CD4-positive, alpha-beta T cell (primary cell): ENCODE data around the gene FBRS. TPM values are rescaled to one million over a fixed set of nuclear protein-coding genes. Genes with fewer than 3 reads are reported as not detected.
A peak's percentile ranks its signal among the peaks of the same experiment; 100 is the strongest.

Source experiments
- ATAC-seq: fragments of 200-7000 bp; cut with Tn5 transposase; one replicate; pipeline ENCODE4 v1.10.0; 2022; ENCODE audit warnings: mild to moderate bottlenecking; ENCODE audit not compliant: poor library complexity
- CTCF ChIA-PET: fragments of 350-600 bp; sonication (Branson Sonifier 250); formaldehyde crosslinking; loops from one replicate; lab custom pipeline; 2021; ENCODE audit warnings: antibody characterized with exemption, inconsistent platforms; lab: Charles Lee
- POLR2A ChIA-PET: fragments of 350-600 bp; sonication (Branson Sonifier 250); formaldehyde crosslinking; loops from one replicate; lab custom pipeline; 2021; ENCODE audit warnings: antibody characterized with exemption, inconsistent platforms; lab: Charles Lee
- DNase-seq, 14 experiments: peaks; one replicate each; pipeline ENCODE4 v3.0.0-alpha.2; 2013 to 2020; ENCODE audit warnings: mixed read lengths in 2 of 14
- H3K27ac ChIP-seq, 2 donors: one replicate each; pipeline versions ENCODE4 v1.5.1 to v1.7.0; 2013; ENCODE audit warnings: low read length in 2 of 2, low read depth in 1 of 2, mild to moderate bottlenecking in 1 of 2
- H3K27me3 ChIP-seq, 2 experiments: 1 replicate in 1 of 2; 2 replicates in 1 of 2; pipeline versions ENCODE4 v1.6.1 to v1.7.0; 2013; ENCODE audit warnings: low read length in 2 of 2, control low read depth in 1 of 2, mild to moderate bottlenecking in 1 of 2, moderate library complexity in 1 of 2; ENCODE audit not compliant: insufficient read depth in 2 of 2, control insufficient read depth in 1 of 2
- H3K36me3 ChIP-seq: one replicate; pipeline ENCODE4 v1.6.1; 2013; ENCODE audit warnings: low read length, control low read depth; ENCODE audit not compliant: insufficient read depth
- H3K4me1 ChIP-seq: one replicate; pipeline ENCODE4 v1.6.1; 2013; ENCODE audit warnings: low read length, control low read depth; ENCODE audit not compliant: insufficient read depth
- H3K4me3 ChIP-seq: one replicate; pipeline ENCODE4 v1.5.1; 2013; ENCODE audit warnings: mild to moderate bottlenecking, low read length, moderate library complexity
- H3K9me3 ChIP-seq, 2 experiments: 1 replicate in 1 of 2; 2 replicates in 1 of 2; pipeline versions ENCODE4 v1.6.1 to v1.7.0; 2013; ENCODE audit warnings: low read length in 2 of 2, mild to moderate bottlenecking in 2 of 2, control low read depth in 1 of 2, moderate library complexity in 1 of 2; ENCODE audit not compliant: control insufficient read depth in 1 of 2, insufficient read depth in 1 of 2
- H3K27ac Mint-ChIP-seq: one replicate; pipeline ENCODE4 v1.8.0; 2020; ENCODE audit warnings: mixed read lengths
- H3K27me3 Mint-ChIP-seq: one replicate; pipeline ENCODE4 v1.8.0; 2021; ENCODE audit warnings: mixed read lengths
- H3K36me3 Mint-ChIP-seq: one replicate; pipeline ENCODE4 v1.8.0; 2021; ENCODE audit warnings: low read depth, mixed read lengths
- H3K4me1 Mint-ChIP-seq: one replicate; pipeline ENCODE4 v1.8.0; 2021; ENCODE audit warnings: low read depth, mixed read lengths
- H3K4me3 Mint-ChIP-seq: one replicate; pipeline ENCODE4 v1.8.0; 2020; ENCODE audit warnings: mild to moderate bottlenecking, mixed read lengths
- H3K9me3 Mint-ChIP-seq: one replicate; pipeline ENCODE4 v1.8.0; 2020; ENCODE audit warnings: mixed read lengths
- intact Hi-C, 2 experiments: fragments of 100-400 bp; cut with DNase I in 1 of 2; cut with micrococcal nuclease in 1 of 2; formaldehyde crosslinking; loops; one replicate each; pipeline versions ENCODE4 v1.15.1 to v1.9.0; 2023 to 2025; cut with DNase I, micrococcal nuclease
- total RNA-seq, 174 experiments: library from RNA in 2 of 174; stranded (reverse) in 2 of 174; gene quantifications; one replicate each; pipeline ENCODE4 v1.2.3 and lab custom pipeline; 2021 to 2026
- TF ChIP-seq, protein P1 (sequence below): fragments of 200-600 bp; IDR thresholded peaks from one replicate; pipeline ENCODE4 v1.8.0; 2022; ENCODE audit warnings: antibody characterized with exemption, mild to moderate bottlenecking

FBRS gene
- total RNA-seq, 2 experiments from 2014 or later = 162 to 163 TPM

DNA sequence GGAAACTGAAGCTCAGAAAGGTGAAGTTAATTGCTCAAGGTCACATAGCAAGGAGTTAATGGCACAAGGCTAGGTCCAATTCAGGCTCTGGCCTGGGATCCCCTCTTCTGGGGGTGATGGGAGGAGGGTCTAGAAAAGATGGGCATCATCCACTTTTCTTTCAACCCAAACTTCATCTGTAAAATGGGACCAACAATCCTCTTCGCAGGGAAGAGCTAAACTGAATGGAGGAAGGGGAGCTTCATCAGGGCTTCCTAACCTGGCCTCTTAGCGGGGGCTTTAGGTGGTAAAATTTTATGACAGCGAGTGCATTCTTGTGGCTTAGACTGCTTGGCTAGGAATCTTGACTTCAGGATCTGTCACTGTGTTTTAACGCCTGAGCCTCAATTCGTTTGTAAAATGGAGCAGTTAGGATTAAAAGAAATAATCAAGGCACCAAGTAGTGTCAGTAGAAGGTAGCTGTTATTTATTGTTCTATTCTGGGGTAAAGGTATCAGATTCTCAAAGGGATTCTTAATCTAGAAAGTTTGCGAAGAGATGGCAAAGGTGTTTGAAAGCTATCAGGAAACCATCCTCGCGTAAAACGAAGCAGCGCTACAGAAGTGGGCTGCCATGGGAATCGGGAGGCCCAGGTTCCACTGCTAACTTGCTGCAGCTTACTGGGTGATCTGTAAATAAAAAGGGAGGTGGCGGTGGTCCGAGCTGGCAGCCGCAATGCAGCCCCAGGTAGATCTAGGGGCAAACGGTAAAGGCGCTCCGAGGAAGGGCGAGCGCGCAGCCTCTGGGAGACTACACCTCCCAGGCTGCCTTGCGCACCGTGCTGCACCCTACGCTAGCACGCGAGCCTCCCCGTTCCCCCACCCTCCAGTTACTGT lies 39.3 kb downstream of the FBRS start:
- H3K4me1 ChIP-seq = peaks cover 40% of the 10 kb centered on the region
- DNase-seq (no peak), ATAC-seq (peak; percentile 83)
- Mint-ChIP-seq H3K27ac (peak overlapping the region; percentile 100), H3K4me1 (peaks cover 40% of the 10 kb centered on the region), H3K4me3 (peak overlapping the region; percentile 98), H3K27me3 (no peaks in the 10 kb centered on the region), H3K9me3 (no peaks in the 10 kb centered on the region), H3K36me3 (peaks cover 39% of the 10 kb centered on the region)
- H3K4me3 ChIP-seq = peak overlapping the region; percentile 97
- no peaks in the 10 kb centered on the region for H3K27me3 ChIP-seq
- peaks cover 21% of the 10 kb centered on the region for H3K36me3 ChIP-seq
- intact Hi-C loops = loop anchor here (1.0 to 10.0 kb wide), 10 partner anchors 39 to 703 kb away; partner anchors contain the start of genes FBRS (in 2 of the 2), HIRIP3 (in 1 of the 2), INO80E (in 1 of the 2) and PHKG2 (in 1 of the 2)
- CTCF ChIA-PET = interaction anchor here (0.6 to 2.2 kb wide), 4 partner anchors 39 to 608 kb away, joined by 3 to 16 read pairs (median 10); partner anchors contain the start of genes FBRS and PRR14
- H3K9me3 ChIP-seq = no peaks in the 10 kb centered on the region
- H3K27ac ChIP-seq = peak overlapping the region; percentile 100
- TF ChIP-seq, protein P1, sequence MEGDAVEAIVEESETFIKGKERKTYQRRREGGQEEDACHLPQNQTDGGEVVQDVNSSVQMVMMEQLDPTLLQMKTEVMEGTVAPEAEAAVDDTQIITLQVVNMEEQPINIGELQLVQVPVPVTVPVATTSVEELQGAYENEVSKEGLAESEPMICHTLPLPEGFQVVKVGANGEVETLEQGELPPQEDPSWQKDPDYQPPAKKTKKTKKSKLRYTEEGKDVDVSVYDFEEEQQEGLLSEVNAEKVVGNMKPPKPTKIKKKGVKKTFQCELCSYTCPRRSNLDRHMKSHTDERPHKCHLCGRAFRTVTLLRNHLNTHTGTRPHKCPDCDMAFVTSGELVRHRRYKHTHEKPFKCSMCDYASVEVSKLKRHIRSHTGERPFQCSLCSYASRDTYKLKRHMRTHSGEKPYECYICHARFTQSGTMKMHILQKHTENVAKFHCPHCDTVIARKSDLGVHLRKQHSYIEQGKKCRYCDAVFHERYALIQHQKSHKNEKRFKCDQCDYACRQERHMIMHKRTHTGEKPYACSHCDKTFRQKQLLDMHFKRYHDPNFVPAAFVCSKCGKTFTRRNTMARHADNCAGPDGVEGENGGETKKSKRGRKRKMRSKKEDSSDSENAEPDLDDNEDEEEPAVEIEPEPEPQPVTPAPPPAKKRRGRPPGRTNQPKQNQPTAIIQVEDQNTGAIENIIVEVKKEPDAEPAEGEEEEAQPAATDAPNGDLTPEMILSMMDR = no peak
- POLR2A ChIA-PET = interaction anchor here (0.7 to 6.8 kb wide), 11 partner anchors 38 to 632 kb away, joined by 3 to 82 read pairs (median 4); partner anchors contain the start of genes ALDOA, DCTPP1, FBRS and PHKG2

DNA sequence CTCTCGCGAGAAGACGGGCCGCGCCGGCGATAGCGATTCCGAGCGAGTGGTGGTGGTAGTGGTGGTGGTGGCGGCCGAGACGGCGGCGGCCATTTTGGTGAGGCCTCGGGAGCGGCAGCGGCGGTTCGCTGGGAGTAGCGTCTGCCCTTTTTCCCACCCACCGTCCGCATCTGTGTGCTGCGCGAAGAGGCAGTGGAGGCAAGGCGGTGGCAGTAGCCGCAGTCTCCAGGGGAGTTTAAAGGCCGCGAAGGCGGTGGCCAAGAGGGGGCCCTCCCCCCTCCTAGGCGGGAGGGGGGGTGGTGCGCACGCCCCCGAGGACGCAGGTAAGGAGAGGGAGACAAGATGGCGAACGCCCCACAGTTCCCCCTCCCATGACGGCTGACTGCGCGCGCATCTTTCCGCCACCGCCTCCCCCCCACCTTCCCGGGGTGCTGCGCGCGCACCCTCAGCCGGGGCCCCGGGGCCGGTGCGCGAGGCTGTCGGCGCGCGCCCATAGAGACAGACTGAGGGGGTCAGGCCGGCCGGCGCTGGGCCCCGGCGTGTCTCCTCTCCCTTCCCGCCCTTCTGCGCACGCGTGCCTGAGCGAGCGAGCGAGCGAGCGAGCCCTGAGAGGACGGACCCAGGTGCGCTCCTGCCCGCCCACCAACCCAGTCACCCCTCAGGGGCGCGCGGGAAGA lies 40.0 kb downstream of the FBRS start:
- CTCF ChIA-PET = interaction anchor here (1.3 to 2.2 kb wide), 3 partner anchors 39 to 70 kb away, joined by 5 to 16 read pairs (median 14); partner anchors contain the start of genes FBRS and PRR14
- peak overlapping the region; percentile 97 for H3K4me3 ChIP-seq

More for the DNA sequence above, 40.0 kb downstream of the FBRS start:
- Histone ChIP-seq H3K9me3 (no peaks in the 10 kb centered on the region), H3K36me3 (peaks cover 29% of the 10 kb centered on the region), H3K4me1 (peaks cover 38% of the 10 kb centered on the region), H3K27me3 (no peaks in the 10 kb centered on the region), H3K27ac (peak overlapping the region; percentile 100)
- peak; percentile 75 for ATAC-seq
- H3K27me3 Mint-ChIP-seq = no peaks in the 10 kb centered on the region
- intact Hi-C loops = loop anchor here (1.0 to 10.0 kb wide), 10 partner anchors 40 to 703 kb away; partner anchors contain the start of genes FBRS (in 2 of the 2), HIRIP3 (in 1 of the 2), INO80E (in 1 of the 2) and PHKG2 (in 1 of the 2)
- POLR2A ChIA-PET = interaction anchor here (0.7 to 6.8 kb wide), 13 partner anchors 17 to 633 kb away, joined by 3 to 82 read pairs (median 6); partner anchors contain the start of genes ALDOA, DCTPP1, FBRS and PHKG2
- H3K4me1 Mint-ChIP-seq = peaks cover 37% of the 10 kb centered on the region
- no peaks in the 10 kb centered on the region for H3K9me3 Mint-ChIP-seq
- H3K27ac Mint-ChIP-seq = peak overlapping the region; percentile 100
- H3K36me3 Mint-ChIP-seq = peaks cover 47% of the 10 kb centered on the region
- DNase-seq = peak; percentile 97 to 100 (median 99)
- peak overlapping the region; percentile 98 for H3K4me3 Mint-ChIP-seq
- TF ChIP-seq, protein P1 = no peak
